HG02852 (cell line): ENCODE data around the gene COL18A1.

ENCODE experiments used
- ATAC-seq: cut with Tn5 transposase; IDR thresholded peaks from one replicate; pipeline ENCODE4 v1.9.1; 2021; ENCODE audit warnings: mild to moderate bottlenecking, moderate library complexity; ENCODE audit not compliant: unreplicated experiment

The COL18A1 gene

GRCh38 chr21:45487891-45488600, 83.1 kb downstream of the COL18A1 start:
- no peak for ATAC-seq

GRCh38 chr21:45488931-45489721, 84.2 kb downstream of the COL18A1 start:
- no peak for ATAC-seq

DNA sequence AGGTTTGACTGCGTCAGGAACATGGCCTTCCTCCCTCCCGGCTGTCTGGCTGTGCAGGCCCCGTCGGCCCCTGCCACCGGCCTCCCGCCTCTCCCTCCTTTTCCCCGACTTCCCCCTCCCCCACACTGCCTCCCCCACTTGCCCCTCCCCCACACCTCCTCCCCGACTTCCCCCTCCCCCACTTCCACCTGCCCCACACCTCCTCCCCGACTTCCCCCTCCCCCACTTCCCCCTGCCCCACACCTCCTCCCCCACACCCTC, 84.7 kb downstream of the COL18A1 start:
- no peak for ATAC-seq

GRCh38 chr21:45490049-45490731, 85.2 kb downstream of the COL18A1 start:
- no peak for ATAC-seq

- no peak for ATAC-seq
Measured at GRCh38 chr21:45491056-45491455, 86.1 kb downstream of the COL18A1 start.

DNA sequence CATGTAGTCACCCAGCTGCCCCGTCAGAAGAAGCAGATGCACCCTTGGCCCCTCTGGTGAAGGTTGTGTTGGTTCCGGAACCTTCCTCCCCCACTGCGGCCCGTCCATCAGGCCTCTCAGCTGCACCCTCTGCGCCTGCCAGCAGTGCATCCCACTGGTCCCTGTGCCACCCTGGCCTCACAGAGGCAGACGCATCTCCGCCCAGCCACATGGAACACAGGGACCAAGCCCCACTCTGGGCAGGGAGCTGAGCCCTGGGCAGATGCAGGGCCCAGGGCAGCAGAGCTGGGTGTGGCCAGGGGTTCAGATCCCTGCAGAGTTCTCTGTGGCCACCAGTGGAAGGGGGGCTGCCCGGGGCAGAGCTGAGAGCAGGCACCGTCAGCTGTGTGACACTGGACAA, 86.7 kb downstream of the COL18A1 start:
- ATAC-seq, result no peak

- no peak for ATAC-seq
Measured at GRCh38 chr21:45492765-45493164, 87.8 kb downstream of the COL18A1 start.

- ATAC-seq, result no peak
Measured at GRCh38 chr21:45493401-45494001, 88.5 kb downstream of the COL18A1 start.

GRCh38 chr21:45494135-45494850, 89.3 kb downstream of the COL18A1 start:
- ATAC-seq, result no peak

GRCh38 chr21:45494851-45495680, 90.1 kb downstream of the COL18A1 start:
- ATAC-seq, result no peak

GRCh38 chr21:45496151-45496967, 91.4 kb downstream of the COL18A1 start:
- no peak for ATAC-seq

DNA sequence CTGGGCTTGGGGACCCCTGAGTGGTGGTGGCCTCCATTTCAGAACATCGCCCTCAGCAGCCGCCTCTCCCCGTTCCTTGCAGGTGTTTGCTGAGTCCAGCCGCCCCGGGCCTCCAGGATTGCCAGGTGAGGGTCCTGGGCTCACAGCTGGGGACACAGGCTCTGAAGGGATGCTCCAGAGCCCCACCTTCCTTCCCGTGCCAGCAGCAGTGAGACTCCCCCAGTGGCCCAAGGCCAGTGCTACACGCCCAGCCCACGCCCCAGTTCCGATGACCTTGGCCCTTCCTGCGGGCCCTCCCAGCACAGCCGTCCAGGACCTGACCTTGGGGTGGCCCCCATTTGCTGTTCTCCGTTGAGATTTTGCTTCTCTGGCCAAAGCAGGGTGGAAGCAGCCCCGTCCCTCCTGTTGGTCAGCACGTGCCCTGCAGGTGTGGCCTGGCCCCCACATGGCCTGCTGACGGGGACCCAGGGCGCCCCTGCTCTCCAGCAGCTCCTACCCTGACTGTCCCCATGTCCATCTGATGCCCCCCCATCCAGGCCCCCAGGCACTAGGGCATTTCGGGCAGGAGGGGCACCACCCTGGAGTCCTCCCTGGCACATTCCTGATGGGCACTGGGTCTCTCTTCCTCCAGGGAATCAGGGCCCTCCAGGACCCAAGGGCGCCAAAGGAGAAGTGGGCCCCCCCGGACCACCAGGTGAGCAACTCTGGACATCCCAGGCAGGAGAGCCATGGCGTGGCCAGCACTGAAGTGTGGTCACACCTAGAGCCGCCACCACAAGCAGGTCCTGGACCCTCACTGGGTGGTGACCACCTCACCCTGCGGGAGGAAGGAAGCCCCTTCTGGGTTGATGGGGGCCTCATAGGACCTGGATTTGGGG, 92.2 kb downstream of the COL18A1 start:
- ATAC-seq, result no peak

DNA sequence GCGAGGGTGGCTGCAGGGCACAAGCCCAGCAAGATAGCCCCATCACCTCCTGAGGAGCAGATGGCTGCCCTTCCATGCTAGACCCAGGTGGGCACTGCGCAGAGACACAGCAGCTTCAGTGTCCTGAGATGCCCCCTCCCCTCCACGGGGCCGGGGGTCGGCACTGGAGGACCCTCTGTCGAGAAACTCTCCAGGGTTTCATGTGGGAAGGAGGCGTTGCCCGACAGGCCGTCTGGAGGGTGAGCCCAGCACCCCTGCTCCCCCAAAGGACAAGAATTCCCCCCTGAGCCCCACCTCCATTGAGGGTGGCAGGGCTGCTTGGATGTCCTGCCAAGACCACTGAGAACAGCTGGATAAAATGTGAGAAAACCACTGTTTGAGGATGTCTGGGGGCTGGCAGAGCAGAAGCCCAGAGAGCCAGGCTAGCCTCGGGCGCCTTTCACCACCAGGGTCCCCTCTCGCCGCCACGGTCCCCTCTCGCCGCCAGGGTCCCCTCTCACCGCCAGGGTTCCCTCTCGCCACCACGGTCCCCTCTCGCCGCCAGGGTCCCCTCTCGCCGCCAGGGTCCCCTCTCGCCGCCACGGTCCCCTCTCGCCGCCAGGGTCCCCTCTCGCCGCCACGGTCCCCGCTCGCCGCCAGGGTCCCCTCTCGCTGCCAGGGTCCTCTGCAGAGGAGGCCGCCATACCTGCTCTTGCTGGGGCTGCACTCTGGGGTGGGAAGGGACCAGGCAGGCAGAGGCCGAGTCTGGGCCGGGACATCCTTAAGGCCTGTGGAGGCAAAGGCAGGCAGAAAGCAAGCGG, 93.1 kb downstream of the COL18A1 start:
- no peak for ATAC-seq

- ATAC-seq, result no peak
Measured at GRCh38 chr21:45498646-45499000, 93.7 kb downstream of the COL18A1 start.

- no peak for ATAC-seq
Measured at GRCh38 chr21:45499201-45499750, 94.3 kb downstream of the COL18A1 start.

- no peak for ATAC-seq
Measured at GRCh38 chr21:45499970-45500577, 95.1 kb downstream of the COL18A1 start.
